HAP-1 (cell line): ENCODE data around the gene MAP3K8.

Source experiments
- DNase-seq, 2 experiments: peaks; one replicate each; pipeline ENCODE4 v3.0.0-alpha.2; 2016 to 2020; ENCODE audit warnings: low spot score in 2 of 2
- H3K27me3 ChIP-seq: fragments of 250-450 bp; sonication (Bioruptor Pico); 2 replicates; pipeline ENCODE4 v1.5.1; 2020; ENCODE audit warnings: low read depth, mild to moderate bottlenecking, moderate library complexity
- H3K36me3 ChIP-seq: fragments of 250-450 bp; sonication (Bioruptor Pico); replicated peaks from 2 replicates; pipeline ENCODE4 v1.5.1; 2020; ENCODE audit warnings: mild to moderate bottlenecking
- H3K4me1 ChIP-seq: fragments of 250-450 bp; sonication (Bioruptor Pico); 2 replicates; pipeline ENCODE4 v1.5.1; 2020; ENCODE audit warnings: mild to moderate bottlenecking
- H3K4me3 ChIP-seq: fragments of 250-450 bp; sonication (Bioruptor Pico); 2 replicates; pipeline ENCODE4 v1.5.1; 2020; ENCODE audit warnings: mild to moderate bottlenecking, moderate library complexity
- H3K9me3 ChIP-seq: fragments of 250-450 bp; sonication (Bioruptor Pico); 2 replicates; pipeline ENCODE4 v1.5.1; 2020; ENCODE audit warnings: mild to moderate bottlenecking, moderate library complexity
- in situ Hi-C: fragments of 300-500 bp; cut with MboI; formaldehyde crosslinking; loops from 3 replicates; pipeline ENCODE4 v1.14.3; 2020; ENCODE audit warnings: low sequenced_read_pairs, inconsistent platforms, mixed read lengths

MAP3K8 gene

DNA sequence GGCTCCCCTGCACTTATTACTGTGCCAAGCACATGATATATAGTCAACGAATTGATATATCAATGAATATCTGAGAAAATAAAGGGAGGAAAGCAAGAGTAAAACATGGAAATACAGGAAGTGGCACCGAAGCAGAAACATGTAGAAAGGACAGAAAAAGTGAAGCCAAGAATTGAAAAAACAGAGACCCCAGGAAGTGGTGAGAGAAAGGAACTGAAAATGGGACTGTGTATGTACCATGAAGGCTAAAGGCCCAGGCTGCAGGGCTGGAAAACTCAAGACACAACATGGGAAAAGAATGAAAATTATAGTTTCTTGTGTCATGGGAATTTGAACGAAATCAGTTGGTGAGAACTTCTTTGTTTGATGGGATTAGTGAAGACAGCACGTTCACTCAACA lies 60.6 kb downstream of the MAP3K8 start:
- Histone ChIP-seq H3K9me3 (no peaks in the 10 kb centered on the region), H3K4me3 (no peak overlapping the region), H3K36me3 (no peaks in the 10 kb centered on the region), H3K4me1 (no peaks in the 10 kb centered on the region), H3K27me3 (no peaks in the 10 kb centered on the region)
- DNase-seq, result no peak
- in situ Hi-C loops, result no loop called here

DNA sequence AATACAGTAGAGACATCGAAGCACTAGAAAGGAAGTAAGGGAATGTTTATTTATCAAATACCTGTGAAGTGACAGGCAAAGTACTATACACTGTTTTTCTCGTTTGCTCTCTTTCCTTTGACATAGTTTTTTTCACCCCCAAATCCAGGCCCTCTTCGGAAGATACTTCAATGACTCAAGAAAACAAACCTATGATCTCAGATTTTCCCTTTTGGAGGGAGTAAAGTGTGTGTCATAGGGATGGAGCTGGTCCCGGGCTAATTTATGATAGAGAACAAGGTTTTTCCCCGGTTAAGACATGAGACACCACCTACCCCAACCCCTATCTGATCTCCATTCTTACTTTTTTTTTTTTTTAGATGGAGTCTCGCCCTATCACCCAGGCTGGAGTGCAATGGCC lies 61.7 kb downstream of the MAP3K8 start:
- Histone ChIP-seq H3K9me3 (no peaks in the 10 kb centered on the region), H3K4me3 (no peak overlapping the region), H3K36me3 (no peaks in the 10 kb centered on the region), H3K27me3 (no peaks in the 10 kb centered on the region), H3K4me1 (no peaks in the 10 kb centered on the region)
- in situ Hi-C loops, result no loop called here
- no peak for DNase-seq

GRCh38 chr10:30499816-30500215 lies 65.8 kb downstream of the MAP3K8 start:
- no peak overlapping the region for H3K4me3 ChIP-seq
- no peak for DNase-seq
- H3K4me1 ChIP-seq, result no peaks in the 10 kb centered on the region
- no peaks in the 10 kb centered on the region for H3K9me3 ChIP-seq
- in situ Hi-C loops, result no loop called here
- H3K36me3 ChIP-seq, result no peaks in the 10 kb centered on the region
- no peaks in the 10 kb centered on the region for H3K27me3 ChIP-seq

DNA sequence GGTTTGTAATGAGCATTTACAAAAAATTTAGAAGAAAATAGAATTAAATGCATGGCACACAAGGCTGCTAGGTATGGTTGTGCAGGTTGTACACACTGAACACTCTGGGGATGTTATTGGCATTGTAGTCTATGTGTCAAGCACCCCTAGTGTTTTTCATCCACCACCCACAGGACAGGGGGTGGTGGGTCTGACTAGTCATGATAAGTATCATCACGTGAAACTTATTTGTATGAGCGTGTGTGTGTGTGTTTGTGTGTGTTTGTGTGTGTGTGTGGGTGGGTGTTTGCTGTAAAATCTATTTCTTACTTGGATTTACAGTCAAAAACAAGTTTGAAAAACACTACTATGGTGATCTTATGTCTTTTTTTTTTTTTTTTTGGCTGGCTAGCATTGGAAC lies 66.5 kb downstream of the MAP3K8 start:
- Histone ChIP-seq H3K9me3 (no peaks in the 10 kb centered on the region), H3K4me3 (no peak overlapping the region), H3K36me3 (no peaks in the 10 kb centered on the region), H3K4me1 (no peaks in the 10 kb centered on the region), H3K27me3 (no peaks in the 10 kb centered on the region)
- in situ Hi-C loops, result no loop called here
- DNase-seq, result no peak

DNA sequence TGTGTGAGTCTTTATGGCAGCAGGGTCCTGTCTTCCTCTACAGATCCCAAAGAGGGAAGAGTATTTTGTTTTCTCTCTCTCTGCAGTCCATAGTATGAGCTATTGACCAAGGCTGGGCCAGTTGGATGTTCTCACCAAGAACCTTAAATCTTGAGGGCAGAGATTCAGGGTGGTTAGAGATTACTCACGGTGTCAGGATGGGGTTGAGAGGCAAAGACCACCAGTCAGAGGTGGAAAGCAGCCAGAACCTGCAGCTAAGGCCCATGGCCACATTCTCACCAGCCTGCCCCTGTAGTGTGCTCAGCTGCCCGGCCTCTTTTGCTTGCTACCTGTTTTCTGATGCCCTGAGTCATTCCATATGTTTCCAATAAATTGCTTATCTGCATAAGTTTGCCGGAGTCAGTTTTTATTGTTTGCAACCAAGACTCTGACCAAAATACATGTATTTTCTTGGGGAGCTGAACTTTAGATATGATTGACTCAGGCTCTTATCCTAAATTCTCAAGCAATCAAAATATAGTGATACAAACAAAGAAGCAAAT lies 67.0 kb downstream of the MAP3K8 start:
- no peaks in the 10 kb centered on the region for H3K4me1 ChIP-seq
- no peak overlapping the region for H3K4me3 ChIP-seq
- no peaks in the 10 kb centered on the region for H3K36me3 ChIP-seq
- no peaks in the 10 kb centered on the region for H3K9me3 ChIP-seq
- no peak for DNase-seq
- H3K27me3 ChIP-seq, result no peaks in the 10 kb centered on the region
- in situ Hi-C loops, result no loop called here

DNA sequence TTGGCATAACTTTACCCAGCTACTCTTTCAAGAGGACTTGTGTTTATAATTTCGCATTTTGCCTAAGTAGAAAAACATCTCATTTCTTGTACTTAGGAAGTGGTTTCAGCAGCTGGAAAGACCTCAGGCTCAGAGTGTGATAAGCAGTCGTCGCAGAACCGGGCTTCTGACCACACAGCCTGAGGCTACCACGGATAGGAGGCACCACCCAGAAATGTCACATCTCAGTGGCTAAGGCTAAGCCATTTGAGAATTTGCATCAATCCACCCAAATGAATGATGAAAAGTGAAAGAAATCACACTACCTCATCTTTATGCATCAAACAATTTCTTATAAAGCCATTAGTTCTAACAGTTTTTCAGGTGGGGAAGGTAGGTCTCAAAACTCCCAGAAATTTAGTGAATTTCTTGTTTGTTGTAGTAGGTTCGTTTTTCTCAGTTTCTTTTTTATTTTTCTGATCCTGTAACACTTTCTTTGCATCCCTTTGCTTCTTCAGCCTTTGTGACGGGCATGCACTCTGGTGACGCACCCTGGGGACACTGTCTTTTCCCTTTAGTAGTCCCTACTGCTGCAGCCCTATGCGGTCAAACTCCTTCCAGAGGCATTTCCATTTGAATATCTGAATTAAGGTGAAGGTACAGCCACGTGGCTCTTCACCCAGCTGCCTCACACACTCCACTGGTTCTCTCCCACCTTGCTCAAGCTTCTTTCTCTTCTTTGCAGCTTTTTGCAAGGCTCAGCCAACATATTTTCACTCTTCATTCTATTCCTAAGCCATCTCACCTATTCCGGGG lies 68.5 kb downstream of the MAP3K8 start:
- Histone ChIP-seq H3K4me3 (no peak overlapping the region), H3K9me3 (no peaks in the 10 kb centered on the region), H3K4me1 (no peaks in the 10 kb centered on the region), H3K27me3 (no peaks in the 10 kb centered on the region), H3K36me3 (no peaks in the 10 kb centered on the region)
- peak in 1 of 2 experiments; percentile 13 for DNase-seq
- in situ Hi-C loops, result no loop called here

- in situ Hi-C loops, result no loop called here
- Histone ChIP-seq H3K36me3 (no peaks in the 10 kb centered on the region), H3K4me1 (no peaks in the 10 kb centered on the region), H3K9me3 (no peaks in the 10 kb centered on the region), H3K27me3 (no peaks in the 10 kb centered on the region), H3K4me3 (no peak overlapping the region)
- no peak for DNase-seq
Observed at GRCh38 chr10:30503700-30504266, 69.8 kb downstream of the MAP3K8 start.

- in situ Hi-C loops, result no loop called here
- H3K4me1 ChIP-seq, result no peaks in the 10 kb centered on the region
Observed at GRCh38 chr10:30505543-30506298, 71.7 kb downstream of the MAP3K8 start.

DNA sequence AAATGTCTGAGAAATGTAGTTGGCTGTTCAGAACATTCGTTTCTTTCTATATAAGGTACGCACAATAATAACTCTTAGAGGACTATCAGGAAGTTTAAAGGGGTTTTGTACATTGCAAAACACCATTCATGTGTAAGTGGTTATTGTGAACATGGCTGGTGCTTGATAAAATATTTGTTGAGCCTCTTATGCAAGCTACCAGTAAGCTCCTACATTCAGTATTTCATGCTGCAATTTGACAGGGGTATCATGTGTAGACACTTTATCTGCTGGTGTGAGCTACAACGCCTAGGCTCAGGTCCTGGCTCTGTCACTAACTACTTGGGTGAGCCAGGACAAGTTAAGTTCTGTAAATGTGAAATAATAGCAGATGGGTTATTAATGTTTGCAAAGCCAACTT lies 75.5 kb downstream of the MAP3K8 start:
- Histone ChIP-seq H3K4me3 (no peak overlapping the region), H3K9me3 (no peaks in the 10 kb centered on the region), H3K4me1 (no peaks in the 10 kb centered on the region), H3K27me3 (no peaks in the 10 kb centered on the region), H3K36me3 (no peaks in the 10 kb centered on the region)
- in situ Hi-C loops, result no loop called here
- no peak for DNase-seq

More at GRCh38 chr10:30505543-30506298, 71.7 kb downstream of the MAP3K8 start:
- Histone ChIP-seq H3K9me3 (no peaks in the 10 kb centered on the region), H3K27me3 (no peaks in the 10 kb centered on the region), H3K4me3 (no peak overlapping the region), H3K36me3 (no peaks in the 10 kb centered on the region)
- no peak for DNase-seq

DNA sequence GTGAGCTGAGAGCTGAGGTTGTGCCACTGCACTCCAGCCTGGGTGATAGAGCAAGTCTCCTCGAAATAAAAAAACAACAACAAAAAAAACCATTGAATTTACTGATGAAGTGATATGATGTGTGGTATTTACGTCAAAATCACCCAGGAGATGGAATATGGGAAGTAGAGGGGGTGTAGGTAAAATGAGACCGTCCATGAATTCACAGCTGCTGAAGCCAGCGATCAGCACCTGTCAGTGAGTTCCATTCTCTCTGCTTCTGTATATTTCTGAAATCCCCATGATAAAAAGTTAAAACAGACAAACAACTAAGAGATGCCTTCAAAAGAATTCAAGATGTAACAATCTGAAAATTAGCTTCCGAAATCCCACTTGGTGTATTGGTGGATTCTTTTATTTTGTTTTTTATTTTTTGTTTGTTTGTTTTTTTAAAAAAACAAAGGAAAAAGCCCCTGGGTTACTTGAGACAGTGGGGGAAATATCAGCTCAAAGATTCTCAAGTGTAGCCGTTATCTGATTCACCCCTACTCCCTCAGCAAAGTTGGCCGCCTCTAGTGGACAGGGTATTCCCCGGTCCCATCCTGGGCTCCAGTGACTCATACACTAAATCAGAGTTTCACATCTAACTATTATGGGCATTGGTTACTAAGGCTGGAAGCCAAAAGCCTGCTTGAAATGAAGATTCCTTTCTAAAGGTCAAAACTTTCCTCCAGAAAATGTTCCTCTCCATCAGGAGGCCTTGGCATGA lies 76.4 kb downstream of the MAP3K8 start:
- DNase-seq, result no peak
- Histone ChIP-seq H3K36me3 (no peaks in the 10 kb centered on the region), H3K9me3 (no peaks in the 10 kb centered on the region), H3K4me1 (no peaks in the 10 kb centered on the region), H3K27me3 (no peaks in the 10 kb centered on the region), H3K4me3 (no peak overlapping the region)
- in situ Hi-C loops, result no loop called here

- DNase-seq, result no peak
- Histone ChIP-seq H3K4me1 (no peaks in the 10 kb centered on the region), H3K4me3 (no peak overlapping the region), H3K36me3 (no peaks in the 10 kb centered on the region), H3K9me3 (no peaks in the 10 kb centered on the region), H3K27me3 (no peaks in the 10 kb centered on the region)
- in situ Hi-C loops, result no loop called here
Observed at GRCh38 chr10:30510932-30511700, 77.1 kb downstream of the MAP3K8 start.
